PC-9 (cell line): Measurements from ENCODE around the gene CDC26. TPM values are rescaled to one million over a fixed set of nuclear protein-coding genes. Genes with fewer than 3 reads are reported as not detected.

Experiments
- BruUV-seq: library from RNA; stranded (reverse); fragments of 400-500 nt; replicated peaks from 2 replicates; lab custom pipeline; 2021; lab: Mats Ljungman, UMichigan
- CTCF ChIA-PET: fragments of 300-600 bp; sonication (Branson Sonifier 250); formaldehyde crosslinking; loops from one replicate; lab custom pipeline; 2022; ENCODE audit warnings: antibody characterized with exemption; lab: Charles Lee
- POLR2A ChIA-PET: fragments of 300-600 bp; sonication (Branson Sonifier 250); formaldehyde crosslinking; loops from one replicate; lab custom pipeline; 2022; ENCODE audit warnings: antibody characterized with exemption; ENCODE audit not compliant: unreplicated experiment; lab: Charles Lee
- DNase-seq, 2 experiments: peaks; one replicate each; pipeline versions ENCODE4 v3.0.0 to v3.0.0-alpha.2; 2015 to 2022; ENCODE audit warnings: mixed read lengths in 1 of 2
- H2AFZ ChIP-seq: fragments of 200-600 bp; sonication (generic); 2 replicates; pipeline ENCODE4 v1.8.1; 2017; ENCODE audit warnings: antibody characterized with exemption
- H3F3A ChIP-seq: fragments of 200-600 bp; sonication (generic); 2 replicates; pipeline ENCODE4 v1.8.1; 2017; ENCODE audit warnings: antibody characterized with exemption, mild to moderate bottlenecking, low read depth; ENCODE audit not compliant: insufficient read depth
- H3K27ac ChIP-seq: fragments of 200-600 bp; sonication (generic); 2 replicates; pipeline ENCODE4 v1.6.1; 2016; ENCODE audit warnings: mixed run types
- H3K27me3 ChIP-seq: fragments of 200-600 bp; sonication (generic); 2 replicates; pipeline ENCODE4 v1.6.1; 2016; ENCODE audit warnings: low read depth, mixed run types; ENCODE audit not compliant: insufficient read depth
- H3K36me3 ChIP-seq: fragments of 200-600 bp; sonication (generic); 2 replicates; pipeline ENCODE4 v1.6.1; 2016; ENCODE audit warnings: low read depth, mixed run types
- H3K4me1 ChIP-seq: fragments of 200-600 bp; sonication (generic); replicated peaks from 2 replicates; pipeline ENCODE4 v1.6.1; 2016; ENCODE audit warnings: mixed run types; ENCODE audit not compliant: insufficient read depth
- H3K4me2 ChIP-seq: fragments of 200-600 bp; sonication (generic); 2 replicates; pipeline ENCODE4 v1.6.1; 2017; ENCODE audit warnings: mixed run types
- H3K4me3 ChIP-seq: fragments of 200-600 bp; sonication (generic); 2 replicates; pipeline ENCODE4 v1.6.1; 2016; ENCODE audit warnings: mixed run types
- H3K79me2 ChIP-seq: fragments of 200-600 bp; sonication (generic); 2 replicates; pipeline ENCODE4 v1.6.1; 2017; ENCODE audit warnings: low read depth, mixed run types
- H3K9me2 ChIP-seq: fragments of 200-600 bp; sonication (generic); 2 replicates; pipeline ENCODE4 v1.8.1; 2017; ENCODE audit warnings: mild to moderate bottlenecking; ENCODE audit not compliant: insufficient read depth
- H3K9me3 ChIP-seq: fragments of 200-600 bp; sonication (generic); 2 replicates; pipeline ENCODE4 v1.8.1; 2016; ENCODE audit warnings: low read depth; ENCODE audit not compliant: insufficient read depth
- H4K20me1 ChIP-seq: fragments of 200-600 bp; sonication (generic); 2 replicates; pipeline ENCODE4 v1.8.1; 2017; ENCODE audit not compliant: insufficient read depth
- EZH2 ChIP-seq: fragments of 200-600 bp; sonication (generic); IDR thresholded peaks from 2 replicates; pipeline ENCODE4 v1.8.0; 2017; ENCODE audit warnings: antibody characterized with exemption, low read depth
- intact Hi-C: fragments of 100-400 bp; cut with micrococcal nuclease; formaldehyde crosslinking; loops from one replicate; pipeline ENCODE4 v1.10.0; 2022; ENCODE audit not compliant: unreplicated experiment
- total RNA-seq: library from RNA; stranded (reverse); gene quantifications from 2 replicates; pipeline ENCODE4 v1.2.3, GENCODE V29; 2021
- TF ChIP-seq, protein P1 (sequence below): fragments of 200-600 bp; sonication (generic); conservative IDR thresholded peaks from 2 replicates; pipeline ENCODE4 v1.6.1; 2017; ENCODE audit warnings: mixed run types, antibody characterized with exemption, mild to moderate bottlenecking, moderate library complexity

The CDC26 gene
- total RNA-seq, 1 experiment from 2014 or later = 43.4 TPM

DNA sequence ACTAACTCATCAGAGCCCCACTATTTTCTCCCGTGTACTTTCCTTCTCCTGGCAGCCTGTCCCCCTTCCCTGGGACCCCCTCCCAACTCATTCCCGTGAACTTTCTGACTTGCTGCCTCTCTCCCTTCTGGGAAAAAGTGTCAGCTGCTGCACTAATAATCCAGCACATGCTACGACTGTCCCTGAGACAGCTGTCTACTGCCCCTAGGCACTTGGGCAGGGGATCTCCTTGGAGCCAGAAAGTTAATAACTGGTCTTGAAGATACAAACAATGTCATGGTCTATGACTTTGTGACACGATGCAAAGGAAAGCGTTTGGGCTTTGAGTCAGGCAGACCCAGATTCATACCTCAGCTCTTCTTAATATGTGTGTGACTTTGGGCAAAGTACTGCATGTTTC lies 37.9 kb upstream of the CDC26 start:
- Histone ChIP-seq H3K4me2 (no peak overlapping the region), H3F3A (no peaks in the 10 kb centered on the region), H3K9me3 (no peaks in the 10 kb centered on the region), H3K79me2 (no peaks in the 10 kb centered on the region), H3K9me2 (no peaks in the 10 kb centered on the region), H3K36me3 (no peaks in the 10 kb centered on the region), H3K4me1 (no peaks in the 10 kb centered on the region), H3K27ac (no peak overlapping the region), H2AFZ (no peak overlapping the region), H3K4me3 (no peak overlapping the region), H3K27me3 (no peaks in the 10 kb centered on the region), H4K20me1 (no peaks in the 10 kb centered on the region)
- TF ChIP-seq, protein P1, sequence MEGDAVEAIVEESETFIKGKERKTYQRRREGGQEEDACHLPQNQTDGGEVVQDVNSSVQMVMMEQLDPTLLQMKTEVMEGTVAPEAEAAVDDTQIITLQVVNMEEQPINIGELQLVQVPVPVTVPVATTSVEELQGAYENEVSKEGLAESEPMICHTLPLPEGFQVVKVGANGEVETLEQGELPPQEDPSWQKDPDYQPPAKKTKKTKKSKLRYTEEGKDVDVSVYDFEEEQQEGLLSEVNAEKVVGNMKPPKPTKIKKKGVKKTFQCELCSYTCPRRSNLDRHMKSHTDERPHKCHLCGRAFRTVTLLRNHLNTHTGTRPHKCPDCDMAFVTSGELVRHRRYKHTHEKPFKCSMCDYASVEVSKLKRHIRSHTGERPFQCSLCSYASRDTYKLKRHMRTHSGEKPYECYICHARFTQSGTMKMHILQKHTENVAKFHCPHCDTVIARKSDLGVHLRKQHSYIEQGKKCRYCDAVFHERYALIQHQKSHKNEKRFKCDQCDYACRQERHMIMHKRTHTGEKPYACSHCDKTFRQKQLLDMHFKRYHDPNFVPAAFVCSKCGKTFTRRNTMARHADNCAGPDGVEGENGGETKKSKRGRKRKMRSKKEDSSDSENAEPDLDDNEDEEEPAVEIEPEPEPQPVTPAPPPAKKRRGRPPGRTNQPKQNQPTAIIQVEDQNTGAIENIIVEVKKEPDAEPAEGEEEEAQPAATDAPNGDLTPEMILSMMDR = no peak
- TF ChIP-seq EZH2 = no peak
- ChIA-PET POLR2A (no interaction called here), CTCF (no interaction called here)
- intact Hi-C loops = no loop called here
- no peak for DNase-seq
- no TSS peak for BruUV-seq

- ChIA-PET POLR2A (interaction anchor here (0.7 kb wide), 1 partner anchor 25 kb away, joined by 4 read pairs; no protein-coding TSS in a partner anchor), CTCF (no interaction called here)
- no peak overlapping the region for H3K4me2 ChIP-seq
- BruUV-seq = no TSS peak
- TF ChIP-seq, protein P1 = no peak
- no peak for TF ChIP-seq EZH2
- H2AFZ ChIP-seq = no peak overlapping the region
- no peaks in the 10 kb centered on the region for H3K79me2 ChIP-seq
- H3K9me3 ChIP-seq = no peaks in the 10 kb centered on the region
- no peaks in the 10 kb centered on the region for H3K36me3 ChIP-seq
- no peaks in the 10 kb centered on the region; the same call in 1 of the 2 replicates for H3K4me1 ChIP-seq
- H3K9me2 ChIP-seq = no peaks in the 10 kb centered on the region
- H3K27me3 ChIP-seq = no peaks in the 10 kb centered on the region
- no peak overlapping the region for H3K4me3 ChIP-seq
- intact Hi-C loops = no loop called here
- no peak for DNase-seq
- no peaks in the 10 kb centered on the region for H4K20me1 ChIP-seq
- H3F3A ChIP-seq = no peaks in the 10 kb centered on the region
- H3K27ac ChIP-seq = no peak overlapping the region
Observed at GRCh38 chr9:113311961-113312360, 36.6 kb upstream of the CDC26 start.

- H3K9me3 ChIP-seq = no peaks in the 10 kb centered on the region
- no peak overlapping the region for H3K27ac ChIP-seq
- H3K9me2 ChIP-seq = no peaks in the 10 kb centered on the region
- H3K79me2 ChIP-seq = no peaks in the 10 kb centered on the region
- ChIA-PET CTCF (interaction anchor here (1.1 to 1.2 kb wide), 2 partner anchors 19 to 100 kb away, joined by 3 to 6 read pairs; partner anchors contain the start of genes C9orf43 and POLE3), POLR2A (no interaction called here)
- no peaks in the 10 kb centered on the region for H3K27me3 ChIP-seq
- H3F3A ChIP-seq = no peaks in the 10 kb centered on the region
- no peaks in the 10 kb centered on the region; the same call in 1 of the 2 replicates for H3K4me1 ChIP-seq
- intact Hi-C loops = no loop called here
- H3K36me3 ChIP-seq = no peaks in the 10 kb centered on the region
- TF ChIP-seq, protein P1 = no peak
- TF ChIP-seq EZH2 = no peak
- H3K4me2 ChIP-seq = no peak overlapping the region
- no peak overlapping the region for H2AFZ ChIP-seq
- no peaks in the 10 kb centered on the region for H4K20me1 ChIP-seq
- no peak overlapping the region for H3K4me3 ChIP-seq
- DNase-seq = no peak
- BruUV-seq = no TSS peak
Observed at GRCh38 chr9:113310538-113310937, 35.2 kb upstream of the CDC26 start.
